ENCODE measurements around the gene UACA. TPM values are rescaled to one million over a fixed set of nuclear protein-coding genes. Genes with fewer than 3 reads are reported as not detected.

Gene UACA
- total RNA-seq, 2 experiments from 2014 or later: 1.1 to 1.5 TPM

DNA sequence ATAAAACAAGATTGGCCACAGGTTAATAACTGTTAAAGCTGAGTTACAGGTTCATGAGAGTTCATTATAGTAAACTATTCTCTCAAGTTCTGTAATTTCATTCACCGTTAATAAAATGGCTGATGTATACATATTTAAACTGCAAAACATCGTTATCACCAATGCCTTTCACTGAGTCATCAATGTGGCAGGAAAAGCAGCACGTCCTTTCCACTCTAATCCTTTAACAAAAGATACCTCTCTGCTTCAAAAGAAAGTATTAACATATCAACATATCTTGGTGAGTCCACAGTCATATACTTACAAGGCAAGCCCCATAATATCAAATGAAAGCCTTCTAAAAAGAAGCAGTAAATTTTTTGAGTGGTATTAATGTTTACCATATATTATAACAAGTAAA, 54.5 kb downstream of the UACA start:
- ATAC-seq (ENCODE audit: poor library complexity) (no peak), DNase-seq (no peak)
- H3K9me3 Mint-ChIP-seq: no peaks in the 10 kb centered on the region
- peaks cover 0 to under 1% of the 10 kb centered on the region in 2 experiments for H3K27me3 ChIP-seq (ENCODE audit: control insufficient read depth in 1 of 2, insufficient read depth in 2 of 2, low read length in 2 of 2)
- H3K4me1 Mint-ChIP-seq (ENCODE audit: low read depth): no peaks in the 10 kb centered on the region
- no peaks in the 10 kb centered on the region for H3K36me3 Mint-ChIP-seq (ENCODE audit: low read depth)
- H3K9me3 ChIP-seq (ENCODE audit: control insufficient read depth in 1 of 2, insufficient read depth in 1 of 2, low read length in 2 of 2): no peaks in the 10 kb centered on the region
- intact Hi-C loops (cut with DNase I, micrococcal nuclease): no loop called here
- H3K4me1 ChIP-seq (ENCODE audit: insufficient read depth, low read length): no peaks in the 10 kb centered on the region
- TF ChIP-seq, protein P1, sequence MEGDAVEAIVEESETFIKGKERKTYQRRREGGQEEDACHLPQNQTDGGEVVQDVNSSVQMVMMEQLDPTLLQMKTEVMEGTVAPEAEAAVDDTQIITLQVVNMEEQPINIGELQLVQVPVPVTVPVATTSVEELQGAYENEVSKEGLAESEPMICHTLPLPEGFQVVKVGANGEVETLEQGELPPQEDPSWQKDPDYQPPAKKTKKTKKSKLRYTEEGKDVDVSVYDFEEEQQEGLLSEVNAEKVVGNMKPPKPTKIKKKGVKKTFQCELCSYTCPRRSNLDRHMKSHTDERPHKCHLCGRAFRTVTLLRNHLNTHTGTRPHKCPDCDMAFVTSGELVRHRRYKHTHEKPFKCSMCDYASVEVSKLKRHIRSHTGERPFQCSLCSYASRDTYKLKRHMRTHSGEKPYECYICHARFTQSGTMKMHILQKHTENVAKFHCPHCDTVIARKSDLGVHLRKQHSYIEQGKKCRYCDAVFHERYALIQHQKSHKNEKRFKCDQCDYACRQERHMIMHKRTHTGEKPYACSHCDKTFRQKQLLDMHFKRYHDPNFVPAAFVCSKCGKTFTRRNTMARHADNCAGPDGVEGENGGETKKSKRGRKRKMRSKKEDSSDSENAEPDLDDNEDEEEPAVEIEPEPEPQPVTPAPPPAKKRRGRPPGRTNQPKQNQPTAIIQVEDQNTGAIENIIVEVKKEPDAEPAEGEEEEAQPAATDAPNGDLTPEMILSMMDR (IDR thresholded peaks at IDR 0.05): no peak
- ChIA-PET POLR2A (no interaction called here), CTCF (interaction anchor here (0.6 to 1.1 kb wide), 2 partner anchors 31 to 1035 kb away, joined by 3 to 5 read pairs; no protein-coding TSS in a partner anchor)
- no peak overlapping the region for H3K27ac Mint-ChIP-seq
- H3K4me3 ChIP-seq (ENCODE audit: low read length): no peak overlapping the region
- no peak overlapping the region for H3K27ac ChIP-seq (ENCODE audit: low read depth in 1 of 2, low read length in 2 of 2)
- H3K4me3 Mint-ChIP-seq: no peak overlapping the region
- no peaks in the 10 kb centered on the region for H3K36me3 ChIP-seq (ENCODE audit: insufficient read depth, low read length)
- peaks cover 27% of the 10 kb centered on the region for H3K27me3 Mint-ChIP-seq

- H3K27ac Mint-ChIP-seq: no peak overlapping the region
- no peaks in the 10 kb centered on the region for H3K36me3 Mint-ChIP-seq (ENCODE audit: low read depth)
Measured at GRCh38 chr15:70707686-70708300, 55.6 kb downstream of the UACA start.

GRCh38 chr15:70704731-70705130, 58.6 kb downstream of the UACA start:
- DNase-seq: no peak
- Histone ChIP-seq H3K4me1 (ENCODE audit: insufficient read depth, low read length) (no peaks in the 10 kb centered on the region), H3K27ac (ENCODE audit: low read depth in 1 of 2, low read length in 2 of 2) (no peak overlapping the region), H3K9me3 (ENCODE audit: control insufficient read depth in 1 of 2, insufficient read depth in 1 of 2, low read length in 2 of 2) (no peaks in the 10 kb centered on the region), H3K27me3 (ENCODE audit: control insufficient read depth in 1 of 2, insufficient read depth in 2 of 2, low read length in 2 of 2) (peaks cover 3 to 6% of the 10 kb centered on the region in 2 experiments), H3K36me3 (ENCODE audit: insufficient read depth, low read length) (no peaks in the 10 kb centered on the region), H3K4me3 (ENCODE audit: low read length) (no peak overlapping the region)
- Mint-ChIP-seq H3K27me3 (peaks cover 40% of the 10 kb centered on the region), H3K36me3 (ENCODE audit: low read depth) (no peaks in the 10 kb centered on the region), H3K4me1 (ENCODE audit: low read depth) (no peaks in the 10 kb centered on the region), H3K9me3 (no peaks in the 10 kb centered on the region), H3K27ac (no peak overlapping the region), H3K4me3 (no peak overlapping the region)
- POLR2A ChIA-PET: no interaction called here
- intact Hi-C loops (cut with DNase I, micrococcal nuclease): no loop called here
- TF ChIP-seq, protein P1 (IDR thresholded peaks at IDR 0.05): no peak
- CTCF ChIA-PET: no interaction called here
- ATAC-seq (ENCODE audit: poor library complexity): no peak

More at GRCh38 chr15:70707686-70708300, 55.6 kb downstream of the UACA start:
- POLR2A ChIA-PET: no interaction called here
- CTCF ChIA-PET: interaction anchor here (1.1 kb wide), 1 partner anchor 30 kb away, joined by 5 read pairs; no protein-coding TSS in a partner anchor
- TF ChIP-seq, protein P1 (IDR thresholded peaks at IDR 0.05): no peak
- Mint-ChIP-seq H3K4me3 (no peak overlapping the region), H3K4me1 (ENCODE audit: low read depth) (no peaks in the 10 kb centered on the region), H3K9me3 (no peaks in the 10 kb centered on the region), H3K27me3 (peaks cover 31% of the 10 kb centered on the region)
- ATAC-seq (ENCODE audit: poor library complexity) (no peak), DNase-seq (no peak)
- H3K27ac ChIP-seq (ENCODE audit: low read depth in 1 of 2, low read length in 2 of 2): no peak overlapping the region
- no peaks in the 10 kb centered on the region for H3K36me3 ChIP-seq (ENCODE audit: insufficient read depth, low read length)
- H3K4me3 ChIP-seq (ENCODE audit: low read length): no peak overlapping the region
- H3K27me3 ChIP-seq (ENCODE audit: control insufficient read depth in 1 of 2, insufficient read depth in 2 of 2, low read length in 2 of 2): peaks cover 0 to 6% of the 10 kb centered on the region in 2 experiments
- no peaks in the 10 kb centered on the region for H3K4me1 ChIP-seq (ENCODE audit: insufficient read depth, low read length)
- no peaks in the 10 kb centered on the region for H3K9me3 ChIP-seq (ENCODE audit: control insufficient read depth in 1 of 2, insufficient read depth in 1 of 2, low read length in 2 of 2)
- intact Hi-C loops (cut with DNase I, micrococcal nuclease): no loop called here

Measured in CD4-positive, alpha-beta T cell (primary cell).